Brain microvascular endothelial cell (primary cell): Measurements from ENCODE around the gene GDF7.

ENCODE experiments used
- DNase-seq: peaks from one replicate; pipeline ENCODE4 v3.0.0-alpha.2; 2020
- H3K27ac ChIP-seq: fragments of 250-450 bp; sonication (Bioruptor Pico); 2 replicates; pipeline ENCODE4 v1.5.1; 2020; ENCODE audit warnings: mild to moderate bottlenecking, moderate library complexity
- H3K27me3 ChIP-seq: fragments of 250-450 bp; sonication (Bioruptor Pico); replicated peaks from 2 replicates; pipeline ENCODE4 v1.5.1; 2020; ENCODE audit warnings: mild to moderate bottlenecking
- H3K36me3 ChIP-seq: fragments of 250-450 bp; sonication (Bioruptor Pico); replicated peaks from 2 replicates; pipeline ENCODE4 v1.5.1; 2020; ENCODE audit warnings: mild to moderate bottlenecking
- H3K4me3 ChIP-seq: 2 replicates; pipeline ENCODE4 v1.5.1; 2011; ENCODE audit warnings: low read depth, mild to moderate bottlenecking, control low read depth, low read length, moderate library complexity
- CTCF ChIP-seq: IDR thresholded peaks from 2 replicates; pipeline ENCODE4 v1.5.1; 2011; ENCODE audit warnings: low read depth, mild to moderate bottlenecking, moderate library complexity, low read length, control low read depth, inconsistent platforms; ENCODE audit errors: missing control alignments
- in situ Hi-C: cut with HindIII; loops from 2 replicates; pipeline ENCODE4 v1.10.0; 2017; ENCODE audit warnings: low sequenced_read_pairs, low pct_ligation_motif_present

GDF7 gene

GRCh38 chr2:20643826-20644225 is 23.1 kb upstream of the GDF7 start:
- H3K27ac ChIP-seq, result no peak overlapping the region
- no peak for DNase-seq
- H3K36me3 ChIP-seq, result peaks cover 4% of the 10 kb centered on the region
- TF ChIP-seq CTCF, result no peak
- in situ Hi-C loops, result loop anchor here (25.0 kb wide), 1 partner anchor 232 kb away; no protein-coding TSS in a partner anchor
- no peak overlapping the region for H3K4me3 ChIP-seq
- H3K27me3 ChIP-seq, result no peaks in the 10 kb centered on the region

DNA sequence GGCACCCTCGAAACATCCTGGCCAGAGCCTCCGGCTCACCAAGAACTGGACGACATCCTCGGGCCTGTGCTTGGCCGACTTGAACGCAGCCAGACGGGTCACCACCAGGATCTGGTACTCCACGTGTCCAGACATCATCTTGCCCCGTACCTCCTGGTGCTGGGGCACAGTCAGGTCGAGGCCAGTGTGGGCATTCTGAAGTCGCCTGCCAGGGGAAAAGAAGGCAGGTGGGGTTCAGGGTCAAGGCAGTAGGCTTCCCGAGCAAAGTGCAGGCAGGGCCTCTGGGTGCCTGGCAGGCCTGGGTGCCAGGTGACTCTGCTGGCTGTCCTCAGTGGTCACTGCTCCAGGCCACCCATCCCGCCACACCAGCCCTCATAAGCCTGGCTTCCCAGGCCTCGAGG is 21.6 kb upstream of the GDF7 start:
- in situ Hi-C loops, result loop anchor here (25.0 kb wide), 1 partner anchor 233 kb away; no protein-coding TSS in a partner anchor
- Histone ChIP-seq H3K27ac (no peak overlapping the region), H3K27me3 (no peaks in the 10 kb centered on the region), H3K4me3 (no peak overlapping the region), H3K36me3 (peaks cover 4% of the 10 kb centered on the region)
- no peak for DNase-seq
- no peak for TF ChIP-seq CTCF

- peaks cover under 1% of the 10 kb centered on the region for H3K36me3 ChIP-seq
- no peak for DNase-seq
- no peak overlapping the region for H3K27ac ChIP-seq
- H3K27me3 ChIP-seq, result no peaks in the 10 kb centered on the region
- in situ Hi-C loops, result loop anchor here (25.0 kb wide), 1 partner anchor 233 kb away; no protein-coding TSS in a partner anchor
- H3K4me3 ChIP-seq, result no peak overlapping the region
- TF ChIP-seq CTCF, result no peak
Observed at GRCh38 chr2:20645761-20646160, 21.2 kb upstream of the GDF7 start.

- no peaks in the 10 kb centered on the region for H3K36me3 ChIP-seq
- H3K27me3 ChIP-seq, result no peaks in the 10 kb centered on the region
- TF ChIP-seq CTCF, result no peak
- no peak for DNase-seq
- no peak overlapping the region for H3K27ac ChIP-seq
- H3K4me3 ChIP-seq, result no peak overlapping the region
- in situ Hi-C loops, result loop anchor here (25.0 kb wide), 1 partner anchor 234 kb away; no protein-coding TSS in a partner anchor
Observed at GRCh38 chr2:20646446-20646845, 20.5 kb upstream of the GDF7 start.

- no peak for TF ChIP-seq CTCF
Observed at GRCh38 chr2:20647211-20647610, 19.7 kb upstream of the GDF7 start.

DNA sequence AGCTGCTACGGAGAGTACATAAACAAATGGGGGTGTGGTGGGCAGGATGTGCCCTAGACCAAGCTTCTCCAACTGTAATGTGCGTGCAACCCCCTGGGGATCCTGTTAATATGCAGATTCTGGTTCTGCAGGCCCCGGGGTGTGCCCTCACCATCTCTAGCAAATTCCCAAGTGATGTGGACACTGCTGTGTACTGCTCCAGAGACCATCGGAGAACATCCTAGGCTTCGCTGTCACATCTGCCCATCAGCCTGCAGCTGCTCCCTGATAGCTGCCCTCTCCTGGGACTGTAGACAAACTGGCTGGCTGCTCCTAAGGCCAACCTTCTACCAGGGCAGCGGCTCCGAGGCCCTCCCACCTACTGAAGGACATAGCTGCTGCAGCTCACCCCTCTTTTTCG is 19.2 kb upstream of the GDF7 start:
- no peak for DNase-seq
- Histone ChIP-seq H3K36me3 (no peaks in the 10 kb centered on the region), H3K27me3 (no peaks in the 10 kb centered on the region), H3K27ac (no peak overlapping the region), H3K4me3 (no peak overlapping the region)
- TF ChIP-seq CTCF, result no peak
- in situ Hi-C loops, result loop anchor here (25.0 kb wide), 1 partner anchor 235 kb away; no protein-coding TSS in a partner anchor

More at GRCh38 chr2:20647211-20647610, 19.7 kb upstream of the GDF7 start:
- Histone ChIP-seq H3K27ac (no peak overlapping the region), H3K27me3 (no peaks in the 10 kb centered on the region), H3K36me3 (no peaks in the 10 kb centered on the region), H3K4me3 (no peak overlapping the region)
- no peak for DNase-seq
- in situ Hi-C loops, result loop anchor here (25.0 kb wide), 1 partner anchor 235 kb away; no protein-coding TSS in a partner anchor
